HepG2 (cell line): ENCODE results near the gene MOV10L1. TPM values are rescaled to one million over a fixed set of nuclear protein-coding genes. Genes with fewer than 3 reads are reported as not detected.

Source experiments
- BHLHE40 ChIP-seq: IDR thresholded peaks from 2 replicates; pipeline ENCODE4 v1.6.1; 2011; ENCODE audit warnings: low read length, improper control_type of control experiment
- FOSL1 ChIP-seq: sonication (generic); formaldehyde crosslinking; IDR thresholded peaks from 2 replicates; pipeline ENCODE4 v1.9.0; 2021; ENCODE audit warnings: missing genetic modification reagents, borderline replicate concordance
- HNF4A ChIP-seq: sonication (generic); formaldehyde crosslinking; IDR thresholded peaks from 2 replicates; pipeline ENCODE4 v1.4.0; 2020; ENCODE audit warnings: missing genetic modification reagents
- KDM5B ChIP-seq: sonication (generic); formaldehyde crosslinking; IDR thresholded peaks from 2 replicates; pipeline ENCODE4 v1.4.0; 2020; ENCODE audit warnings: missing genetic modification reagents, mild to moderate bottlenecking, borderline replicate concordance
- MAX ChIP-seq: IDR thresholded peaks from 2 replicates; pipeline ENCODE4 v1.6.1; 2012; ENCODE audit warnings: inconsistent platforms
- NFAT5 ChIP-seq: sonication (generic); formaldehyde crosslinking; IDR thresholded peaks from 2 replicates; pipeline ENCODE4 v1.4.0; 2020; ENCODE audit warnings: missing genetic modification reagents
- SAP130 ChIP-seq: IDR thresholded peaks from 2 replicates; pipeline ENCODE4 v1.6.1; 2016; ENCODE audit warnings: low read depth
- ZNF343 ChIP-seq: sonication (generic); formaldehyde crosslinking; IDR thresholded peaks from 2 replicates; pipeline ENCODE4 v1.4.0; 2020; ENCODE audit warnings: mild to moderate bottlenecking, missing genetic modification reagents
- ZNF687 ChIP-seq: sonication (generic); formaldehyde crosslinking; IDR thresholded peaks from 2 replicates; pipeline ENCODE4 v1.5.1; 2020; ENCODE audit warnings: mild to moderate bottlenecking, missing genetic modification reagents, moderate library complexity
- polyA plus RNA-seq, 8 experiments: library from polyadenylated mRNA; depleted of rRNA in 3 of 8; stranded (reverse) in 7 of 8; unstranded in 1 of 8; fragments of >200 nt; fragmentation: Illumina TruSeq in 4 of 8; extraction: Trizol in 4 of 8; gene quantifications; 2 replicates each; pipeline versions ENCODE4 v1.2.1 to v1.2.3, GENCODE V29; 2011 to 2016; ENCODE audit warnings: low read depth in 4 of 8, missing spikeins in 1 of 8, mixed read lengths in 1 of 8; ENCODE audit not compliant: insufficient read depth in 1 of 8
- total RNA-seq, 5 experiments: library from RNA; depleted of rRNA; stranded (reverse); fragments of >200 nt; fragmentation: Illumina TruSeq; extraction: Trizol; gene quantifications; 2 replicates each; pipeline ENCODE4 v1.2.3, GENCODE V29; 2016; ENCODE audit warnings: low read depth in 1 of 5
- TF ChIP-seq, protein P1 (sequence below): sonication (generic); formaldehyde crosslinking; conservative IDR thresholded peaks from 2 replicates; pipeline ENCODE4 v1.4.0; 2020; ENCODE audit warnings: mild to moderate bottlenecking, missing genetic modification reagents, moderate library complexity
- TF ChIP-seq, protein P2 (sequence below): sonication (generic); formaldehyde crosslinking; IDR thresholded peaks from 2 replicates; pipeline ENCODE4 v1.4.0; 2020; ENCODE audit warnings: missing genetic modification reagents, borderline replicate concordance

Gene MOV10L1
- total and polyA plus RNA-seq, 2 of the 13 experiments (the other 11 are each of a cell fraction or from before 2014, with no cell fraction given): 0.11 to 0.12 TPM

DNA sequence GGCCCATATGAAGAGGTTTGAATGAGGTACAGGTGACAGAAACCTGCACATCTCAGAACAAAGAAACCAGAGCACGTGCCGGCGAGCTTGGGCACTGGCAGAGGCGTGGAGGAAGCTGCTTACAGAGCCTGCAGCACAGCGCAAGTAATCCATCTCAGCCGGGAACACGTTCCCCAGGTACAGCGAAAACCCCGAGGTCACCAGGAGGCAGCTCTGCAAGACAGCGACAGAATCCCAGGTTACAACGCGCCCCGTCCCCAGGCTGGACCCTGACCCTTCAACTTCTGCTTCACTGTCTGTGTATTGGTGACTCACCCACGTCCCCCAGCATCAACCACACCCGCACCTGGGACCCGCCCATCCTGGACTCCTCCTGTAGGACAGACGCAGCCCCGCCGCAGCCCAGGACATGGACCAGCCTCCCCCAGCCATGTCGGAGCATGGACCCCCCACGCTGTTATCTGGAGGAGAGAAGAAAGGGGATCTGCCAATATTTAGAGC, 6.8 kb upstream of the MOV10L1 start (continued):
- TF ChIP-seq, protein P1, sequence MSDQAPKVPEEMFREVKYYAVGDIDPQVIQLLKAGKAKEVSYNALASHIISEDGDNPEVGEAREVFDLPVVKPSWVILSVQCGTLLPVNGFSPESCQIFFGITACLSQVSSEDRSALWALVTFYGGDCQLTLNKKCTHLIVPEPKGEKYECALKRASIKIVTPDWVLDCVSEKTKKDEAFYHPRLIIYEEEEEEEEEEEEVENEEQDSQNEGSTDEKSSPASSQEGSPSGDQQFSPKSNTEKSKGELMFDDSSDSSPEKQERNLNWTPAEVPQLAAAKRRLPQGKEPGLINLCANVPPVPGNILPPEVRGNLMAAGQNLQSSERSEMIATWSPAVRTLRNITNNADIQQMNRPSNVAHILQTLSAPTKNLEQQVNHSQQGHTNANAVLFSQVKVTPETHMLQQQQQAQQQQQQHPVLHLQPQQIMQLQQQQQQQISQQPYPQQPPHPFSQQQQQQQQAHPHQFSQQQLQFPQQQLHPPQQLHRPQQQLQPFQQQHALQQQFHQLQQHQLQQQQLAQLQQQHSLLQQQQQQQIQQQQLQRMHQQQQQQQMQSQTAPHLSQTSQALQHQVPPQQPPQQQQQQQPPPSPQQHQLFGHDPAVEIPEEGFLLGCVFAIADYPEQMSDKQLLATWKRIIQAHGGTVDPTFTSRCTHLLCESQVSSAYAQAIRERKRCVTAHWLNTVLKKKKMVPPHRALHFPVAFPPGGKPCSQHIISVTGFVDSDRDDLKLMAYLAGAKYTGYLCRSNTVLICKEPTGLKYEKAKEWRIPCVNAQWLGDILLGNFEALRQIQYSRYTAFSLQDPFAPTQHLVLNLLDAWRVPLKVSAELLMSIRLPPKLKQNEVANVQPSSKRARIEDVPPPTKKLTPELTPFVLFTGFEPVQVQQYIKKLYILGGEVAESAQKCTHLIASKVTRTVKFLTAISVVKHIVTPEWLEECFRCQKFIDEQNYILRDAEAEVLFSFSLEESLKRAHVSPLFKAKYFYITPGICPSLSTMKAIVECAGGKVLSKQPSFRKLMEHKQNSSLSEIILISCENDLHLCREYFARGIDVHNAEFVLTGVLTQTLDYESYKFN (CRISPR knock-in tag): peak; percentile 37; the same call in 1 of the 2 replicates
- TF ChIP-seq, protein P2, sequence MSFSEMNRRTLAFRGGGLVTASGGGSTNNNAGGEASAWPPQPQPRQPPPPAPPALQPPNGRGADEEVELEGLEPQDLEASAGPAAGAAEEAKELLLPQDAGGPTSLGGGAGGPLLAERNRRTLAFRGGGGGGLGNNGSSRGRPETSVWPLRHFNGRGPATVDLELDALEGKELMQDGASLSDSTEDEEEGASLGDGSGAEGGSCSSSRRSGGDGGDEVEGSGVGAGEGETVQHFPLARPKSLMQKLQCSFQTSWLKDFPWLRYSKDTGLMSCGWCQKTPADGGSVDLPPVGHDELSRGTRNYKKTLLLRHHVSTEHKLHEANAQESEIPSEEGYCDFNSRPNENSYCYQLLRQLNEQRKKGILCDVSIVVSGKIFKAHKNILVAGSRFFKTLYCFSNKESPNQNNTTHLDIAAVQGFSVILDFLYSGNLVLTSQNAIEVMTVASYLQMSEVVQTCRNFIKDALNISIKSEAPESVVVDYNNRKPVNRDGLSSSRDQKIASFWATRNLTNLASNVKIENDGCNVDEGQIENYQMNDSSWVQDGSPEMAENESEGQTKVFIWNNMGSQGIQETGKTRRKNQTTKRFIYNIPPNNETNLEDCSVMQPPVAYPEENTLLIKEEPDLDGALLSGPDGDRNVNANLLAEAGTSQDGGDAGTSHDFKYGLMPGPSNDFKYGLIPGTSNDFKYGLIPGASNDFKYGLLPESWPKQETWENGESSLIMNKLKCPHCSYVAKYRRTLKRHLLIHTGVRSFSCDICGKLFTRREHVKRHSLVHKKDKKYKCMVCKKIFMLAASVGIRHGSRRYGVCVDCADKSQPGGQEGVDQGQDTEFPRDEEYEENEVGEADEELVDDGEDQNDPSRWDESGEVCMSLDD (CRISPR knock-in tag): no peak
- TF ChIP-seq KDM5B (CRISPR knock-in tag) (peak; percentile 39; the same call in 1 of the 2 replicates), FOSL1 (CRISPR knock-in tag) (0 out of 2 replicates have a peak, but pooled peaks have one; percentile 28), NFAT5 (CRISPR knock-in tag) (no peak), BHLHE40 (peak; percentile 45; the same call in 1 of the 2 replicates), ZNF343 (CRISPR knock-in tag) (0 out of 2 replicates have a peak, but pooled peaks have one; percentile 40), ZNF687 (CRISPR knock-in tag) (peak; percentile 53), MAX (peak; percentile 13; the same call in 1 of the 2 replicates), HNF4A (CRISPR knock-in tag) (peak; percentile 46; the same call in 1 of the 2 replicates), SAP130 (peak; percentile 29; the same call in 1 of the 2 replicates)
